T follicular helper cell (primary cell): ENCODE measurements around the gene FOXA2.

Experiments
- DNase-seq: peaks from one replicate; pipeline ENCODE4 v3.0.0-alpha.2; 2020; ENCODE audit warnings: low read depth

Gene FOXA2

DNA sequence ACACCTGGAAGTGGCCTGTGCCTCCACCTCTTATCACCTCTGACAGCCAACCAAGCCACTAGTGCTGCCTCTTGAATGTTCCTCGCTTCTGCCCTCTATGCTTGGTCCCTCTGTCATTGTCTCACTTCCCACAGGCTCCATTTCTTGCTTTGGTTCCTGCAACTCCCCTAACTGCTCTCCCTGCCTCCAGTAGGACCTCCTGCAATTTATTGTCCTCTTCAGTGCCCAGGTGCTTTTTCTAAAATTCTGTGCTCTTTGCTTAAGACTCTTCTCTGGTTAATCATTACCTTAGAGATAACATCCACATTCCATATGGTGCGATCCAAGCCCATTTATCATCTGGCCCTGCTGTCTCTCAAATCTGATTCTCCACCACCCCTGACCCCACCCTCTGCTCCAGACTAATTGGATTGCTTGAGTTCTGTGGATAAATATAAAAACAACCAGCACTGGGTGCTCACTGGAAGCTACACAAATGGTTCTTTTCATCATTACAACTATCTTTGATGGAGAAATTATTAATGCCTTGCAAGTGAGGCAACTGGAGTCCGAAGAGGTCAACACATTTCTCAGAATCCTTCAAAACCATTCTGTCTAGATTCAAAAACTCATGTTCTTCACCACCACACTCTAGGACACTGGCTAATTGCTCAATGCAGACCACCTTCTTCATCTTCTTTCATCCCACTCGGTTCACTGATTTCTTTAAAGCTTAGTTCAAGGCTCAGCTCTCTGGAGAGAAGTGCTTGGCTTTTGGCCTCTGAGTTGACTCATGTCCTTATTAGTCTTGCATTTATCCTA lies 47.2 kb downstream of the FOXA2 start:
- no peak for DNase-seq

GRCh38 chr20:22536141-22536828 lies 48.1 kb downstream of the FOXA2 start:
- no peak for DNase-seq

DNA sequence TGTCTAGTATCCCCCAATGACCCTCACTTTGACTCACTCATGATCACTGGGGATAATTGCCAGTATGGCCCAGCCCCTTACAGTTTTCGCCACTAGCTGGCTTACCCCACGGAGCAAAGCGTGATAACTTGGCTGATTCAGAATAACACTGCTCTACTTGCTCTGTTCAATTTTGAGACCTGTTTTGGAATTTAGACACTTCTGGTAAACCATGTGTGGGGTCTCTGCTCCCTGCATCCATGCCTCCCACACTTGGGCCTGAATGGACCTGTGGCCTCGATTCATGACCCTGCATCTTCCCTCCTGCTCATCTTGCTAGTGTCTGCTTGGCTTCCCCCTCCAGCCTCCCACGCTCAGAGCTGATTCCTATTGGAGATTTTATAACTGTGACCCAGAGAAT lies 48.9 kb downstream of the FOXA2 start:
- no peak for DNase-seq

DNA sequence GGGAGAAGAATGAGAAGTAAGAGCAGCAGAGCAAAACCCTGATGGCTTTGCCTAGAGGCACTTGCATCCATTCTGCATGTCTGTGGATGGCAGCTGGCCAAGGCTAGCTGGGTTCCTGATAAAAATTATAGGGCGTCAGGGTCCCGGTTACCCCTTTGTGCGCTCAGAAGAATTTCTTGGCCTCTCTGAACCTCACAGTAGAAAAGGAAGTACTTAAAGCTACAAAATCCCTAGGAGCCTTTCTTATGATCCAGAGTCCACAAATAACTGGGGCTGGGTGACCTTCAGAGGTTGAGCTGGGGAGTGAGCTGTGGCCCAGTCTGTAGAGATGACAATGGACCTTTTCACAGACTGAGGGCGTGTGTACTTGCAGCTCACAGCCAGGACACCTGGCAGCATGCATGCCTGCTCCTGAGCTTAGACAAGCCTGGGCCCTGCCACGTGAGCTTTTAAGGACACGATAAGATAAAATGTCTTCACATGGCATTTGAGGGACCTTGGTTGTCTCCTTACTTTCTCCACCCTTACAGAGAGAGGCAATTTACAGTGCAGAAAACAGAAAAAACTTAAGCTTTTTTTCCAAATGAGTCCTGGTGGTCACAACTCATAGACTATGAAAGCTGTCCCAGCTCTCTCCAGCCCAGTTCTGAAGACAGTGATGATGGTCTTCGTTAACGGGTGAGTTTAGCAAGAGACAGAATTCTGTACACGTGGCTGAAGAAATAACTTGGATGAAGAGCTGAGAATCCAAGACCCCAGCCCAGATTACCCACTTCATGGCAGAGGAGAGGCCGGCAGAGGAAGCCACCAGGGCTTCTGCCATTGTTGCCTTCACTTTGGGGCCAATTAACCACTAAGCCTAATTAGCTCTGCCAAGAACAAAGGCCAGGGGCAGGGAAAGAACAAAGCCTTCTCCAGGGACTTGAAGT lies 50.3 kb downstream of the FOXA2 start:
- DNase-seq, result no peak

DNA sequence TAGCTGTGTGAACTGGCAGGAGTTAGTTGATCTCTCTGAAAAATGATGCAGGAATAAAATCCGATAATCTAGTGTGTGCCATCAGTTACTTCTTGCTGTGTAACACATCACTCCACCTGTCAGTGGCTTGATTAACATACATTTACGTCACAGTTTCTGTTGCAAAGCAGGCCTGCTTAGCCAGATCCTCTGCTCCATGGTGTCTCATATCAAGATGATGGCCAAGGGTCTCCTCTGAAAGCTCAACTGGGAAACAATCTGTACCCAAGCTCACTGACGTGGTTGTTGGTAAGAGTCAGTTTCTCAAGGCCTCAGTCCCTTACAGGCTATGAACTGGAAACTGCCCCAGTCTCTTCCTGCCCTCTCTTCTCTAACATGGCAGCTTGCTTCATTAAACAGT lies 51.8 kb downstream of the FOXA2 start:
- DNase-seq, result no peak

- DNase-seq, result no peak
Observed at GRCh38 chr20:22531756-22532155, 52.6 kb downstream of the FOXA2 start.

DNA sequence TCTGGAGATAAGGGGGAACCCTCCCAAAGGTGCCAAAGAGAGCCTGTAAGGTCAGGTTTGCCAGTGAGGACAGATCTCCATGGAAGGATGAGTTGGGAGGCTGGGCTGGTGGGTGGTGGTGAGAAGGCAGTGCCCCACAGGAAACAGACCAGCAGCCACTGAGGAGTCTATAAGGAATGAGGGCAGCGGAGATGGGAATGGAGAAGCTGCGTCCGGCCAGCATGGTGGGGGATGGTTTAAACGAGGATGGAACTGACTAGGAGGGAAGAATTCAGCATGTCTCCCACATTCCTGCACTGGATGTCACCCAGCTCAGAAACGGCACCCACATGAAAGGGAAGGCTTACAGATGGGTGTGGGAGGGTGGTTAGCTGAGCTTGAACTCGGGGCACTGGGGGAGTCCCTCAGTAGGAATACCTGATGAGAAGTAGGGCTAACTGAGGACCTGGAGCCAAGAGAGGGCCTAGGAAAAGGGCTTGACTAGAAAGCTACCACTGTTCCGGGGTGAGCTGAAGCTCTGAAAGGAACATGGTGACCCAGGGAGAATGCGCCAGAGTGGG lies 53.2 kb downstream of the FOXA2 start:
- no peak for DNase-seq
